Endothelial cell of umbilical vein (primary cell): ENCODE data around the gene UBXN2A. TPM values are rescaled to one million over a fixed set of nuclear protein-coding genes. Genes with fewer than 3 reads are reported as not detected.

Source experiments
- BruUV-seq: library from RNA; stranded (reverse); fragments of 400-500 nt; replicated peaks from 2 replicates; lab custom pipeline; 2021; lab: Mats Ljungman, UMichigan
- CTCF ChIA-PET: fragments of 300-600, 350-600 bp; sonication (Branson Sonifier 250); formaldehyde crosslinking; loops from one replicate; lab custom pipeline; 2021; ENCODE audit warnings: antibody characterized with exemption, inconsistent platforms; lab: Charles Lee
- POLR2A ChIA-PET: fragments of 300-600, 350-600 bp; sonication (Branson Sonifier 250); formaldehyde crosslinking; loops from one replicate; lab custom pipeline; 2021; ENCODE audit warnings: antibody characterized with exemption, inconsistent platforms; lab: Charles Lee
- DNase-seq: peaks from one replicate; pipeline ENCODE4 v3.0.0-alpha.2; 2011; ENCODE audit warnings: low read depth, low spot score
- FAIRE-seq: peaks from 2 replicates; lab custom pipeline; 2011; peaks lifted over from hg19 to GRCh38; lab: Jason Lieb, UNC
- H2AFZ ChIP-seq: 2 replicates; pipeline ENCODE4 v1.6.0; 2012; ENCODE audit warnings: low read depth, low read length, control low read depth, inconsistent platforms
- H3K27ac ChIP-seq: 2 replicates; pipeline ENCODE4 v1.5.1; 2011; ENCODE audit warnings: low read depth, mild to moderate bottlenecking, control low read depth, low read length, moderate library complexity; ENCODE audit not compliant: insufficient read depth
- H3K27me3 ChIP-seq, 2 experiments: 2 replicates each; pipeline versions ENCODE4 v1.6.0 to v1.6.1; 2011; ENCODE audit warnings: low read length in 2 of 2, mixed read lengths in 1 of 2; ENCODE audit not compliant: control insufficient read depth in 2 of 2, insufficient read depth in 2 of 2
- H3K36me3 ChIP-seq, 2 experiments: 2 replicates in 1 of 2; 3 replicates in 1 of 2; pipeline ENCODE4 v1.5.1; 2011; ENCODE audit warnings: low read length in 2 of 2, mild to moderate bottlenecking in 1 of 2, moderate library complexity in 1 of 2; ENCODE audit not compliant: control insufficient read depth in 2 of 2, insufficient read depth in 2 of 2; ENCODE audit errors: extremely low read depth in 1 of 2
- H3K4me1 ChIP-seq: 3 replicates; pipeline ENCODE4 v1.5.1; 2011; ENCODE audit warnings: mild to moderate bottlenecking, low read length; ENCODE audit not compliant: control insufficient read depth, insufficient read depth; ENCODE audit errors: extremely low read depth
- H3K4me2 ChIP-seq: 2 replicates; pipeline ENCODE4 v1.6.1; 2011; ENCODE audit warnings: low read length, control low read depth, mixed read lengths; ENCODE audit not compliant: insufficient read depth
- H3K4me3 ChIP-seq, 3 experiments: fragments of 200-600 bp in 1 of 3; sonication (generic), shearing (Covaris generic) in 1 of 3; replicated peaks in 1 of 3; 2 replicates each; pipeline ENCODE4 v1.5.1; 2011 to 2016; ENCODE audit warnings: control low read depth in 3 of 3, low read length in 3 of 3, mild to moderate bottlenecking in 2 of 3, inconsistent platforms in 1 of 3, low read depth in 1 of 3, moderate library complexity in 1 of 3; ENCODE audit not compliant: insufficient read depth in 1 of 3
- H3K79me2 ChIP-seq: 2 replicates; pipeline ENCODE4 v1.6.0; 2012; ENCODE audit warnings: low read length, inconsistent platforms; ENCODE audit not compliant: control insufficient read depth, insufficient read depth
- H3K9ac ChIP-seq: replicated peaks from 2 replicates; pipeline ENCODE3; 2011; ENCODE audit warnings: low read length, control low read depth; ENCODE audit not compliant: insufficient read depth; ENCODE audit errors: extremely low read depth
- H3K9me1 ChIP-seq: replicated peaks from 3 replicates; pipeline ENCODE4 v1.6.0; 2011; ENCODE audit warnings: mild to moderate bottlenecking, low read length; ENCODE audit not compliant: control insufficient read depth, insufficient read depth; ENCODE audit errors: extremely low read depth
- H3K9me3 ChIP-seq: replicated peaks from 2 replicates; pipeline ENCODE4 v1.5.1; 2012; ENCODE audit warnings: low read length, inconsistent platforms; ENCODE audit not compliant: control insufficient read depth, insufficient read depth
- H4K20me1 ChIP-seq: replicated peaks from 2 replicates; pipeline ENCODE3; 2011; ENCODE audit warnings: mild to moderate bottlenecking, low read length; ENCODE audit not compliant: control insufficient read depth, insufficient read depth; ENCODE audit errors: extremely low read depth
- CTCF ChIP-seq, 2 donors: IDR thresholded peaks; 1 replicate in 1 of 2; 2 replicates in 1 of 2; pipeline ENCODE4 v1.5.1; 2011; ENCODE audit warnings: low read length in 2 of 2, mild to moderate bottlenecking in 2 of 2, moderate library complexity in 2 of 2, control low read depth in 1 of 2, inconsistent platforms in 1 of 2, low read depth in 1 of 2; ENCODE audit not compliant: insufficient read depth in 1 of 2; ENCODE audit errors: extremely low read depth in 1 of 2
- EZH2 ChIP-seq: IDR thresholded peaks from 2 replicates; pipeline ENCODE4 v1.6.1; 2012; ENCODE audit warnings: borderline replicate concordance, low read depth, mild to moderate bottlenecking, moderate library complexity, low read length, inconsistent platforms; ENCODE audit not compliant: severe bottlenecking
- FOS ChIP-seq: IDR thresholded peaks from 2 replicates; pipeline ENCODE4 v1.6.1; 2011; ENCODE audit warnings: mild to moderate bottlenecking, low read length, moderate library complexity, borderline replicate concordance; ENCODE audit not compliant: insufficient read depth
- GATA2 ChIP-seq: IDR thresholded peaks from 2 replicates; pipeline ENCODE4 v1.7.0; 2011; ENCODE audit warnings: low read depth, mild to moderate bottlenecking, moderate library complexity, mixed read lengths, low read length; ENCODE audit not compliant: insufficient read length, insufficient read depth
- JUN ChIP-seq: IDR thresholded peaks from 2 replicates; pipeline ENCODE4 v1.6.1; 2011; ENCODE audit warnings: borderline replicate concordance, low read depth; ENCODE audit not compliant: insufficient read length, insufficient read depth
- MAX ChIP-seq: IDR thresholded peaks from 2 replicates; pipeline ENCODE4 v1.6.1; 2011; ENCODE audit not compliant: insufficient read depth, insufficient read length
- MYC ChIP-seq: IDR thresholded peaks from one replicate; pipeline ENCODE4 v1.6.1; 2011; ENCODE audit warnings: mild to moderate bottlenecking, low read depth, low read length
- POLR2A ChIP-seq: IDR thresholded peaks from 2 replicates; pipeline ENCODE4 v1.6.1; 2012; ENCODE audit warnings: low read depth, mild to moderate bottlenecking, control low read depth, low read length
- POLR2AphosphoS5 ChIP-seq: IDR thresholded peaks from 2 replicates; pipeline ENCODE4 v1.6.1; 2012; ENCODE audit warnings: low read depth, mild to moderate bottlenecking, control low read depth, low read length, moderate library complexity; ENCODE audit not compliant: insufficient read depth
- dilution Hi-C: fragments of 300-500 bp; cut with MboI; formaldehyde crosslinking; loops from one replicate; pipeline ENCODE4 v1.15.0; 2019; ENCODE audit warnings: low sequenced_read_pairs; ENCODE audit not compliant: extremely low pct_ligation_motif_present
- intact Hi-C: fragments of 100-400 bp; cut with micrococcal nuclease; formaldehyde crosslinking; loops from one replicate; pipeline ENCODE4 v1.10.0; 2022
- polyA plus RNA-seq, 4 experiments: library from polyadenylated mRNA; depleted of rRNA in 3 of 4; stranded (reverse) in 3 of 4; unstranded in 1 of 4; fragments of >200 nt; gene quantifications; 2 replicates each; pipeline versions ENCODE4 v1.2.1 to v1.2.3, GENCODE V29; 2011 to 2012; ENCODE audit warnings: missing spikeins in 1 of 4
- total RNA-seq: library from RNA; stranded (reverse); gene quantifications from 2 replicates; pipeline ENCODE4 v1.2.3, GENCODE V29; 2021

Gene UBXN2A
- total and polyA plus RNA-seq, 2 donors (not counting 3 experiments of a cell fraction or from before 2014, with no cell fraction given): 3.6 to 19.0 TPM

GRCh38 chr2:23912054-23912453 lies 28.2 kb upstream of the UBXN2A start:
- intact Hi-C loops: no loop called here
- BruUV-seq: no TSS peak
- CTCF ChIA-PET: interaction anchor here (1.1 kb wide), 1 partner anchor 13 kb away, joined by 3 read pairs; no protein-coding TSS in a partner anchor
- H3K27me3 ChIP-seq: no peaks in the 10 kb centered on the region
- H3K79me2 ChIP-seq: peaks cover 53% of the 10 kb centered on the region
- FAIRE-seq: no peak
- POLR2A ChIA-PET: no interaction called here
- no peak overlapping the region for H2AFZ ChIP-seq
- H3K36me3 ChIP-seq: no peaks in the 10 kb centered on the region
- peaks cover 3% of the 10 kb centered on the region for H4K20me1 ChIP-seq
- H3K4me1 ChIP-seq: no peaks in the 10 kb centered on the region
- H3K9ac ChIP-seq: no peak overlapping the region
- DNase-seq: no peak
- no peaks in the 10 kb centered on the region for H3K9me1 ChIP-seq
- dilution Hi-C loops: no loop called here
- no peak overlapping the region for H3K4me2 ChIP-seq
- no peak for TF ChIP-seq POLR2AphosphoS5
- no peak for TF ChIP-seq GATA2
- TF ChIP-seq MAX: no peak
- TF ChIP-seq MYC: no peak
- TF ChIP-seq CTCF (IDR thresholded peaks at IDR 0.05; ENCODE audit: extremely low read depth in 1 of 2, insufficient read depth in 1 of 2, low read depth in 1 of 2, low read length in 2 of 2): no peak
- TF ChIP-seq POLR2A: no peak
- no peak for TF ChIP-seq FOS
- TF ChIP-seq JUN: no peak
- no peak for TF ChIP-seq EZH2
- no peaks in the 10 kb centered on the region for H3K9me3 ChIP-seq
- no peak overlapping the region for H3K27ac ChIP-seq
- no peak overlapping the region for H3K4me3 ChIP-seq
